Left ventricle myocardium inferior (tissue), 1 donor: ENCODE data around the gene CTXN1. TPM values are rescaled to one million over a fixed set of nuclear protein-coding genes. Genes with fewer than 3 reads are reported as not detected.

Experiments
- DNase-seq: peaks from one replicate; pipeline ENCODE4 v3.0.0-alpha.2; 2020
- H3K27ac ChIP-seq: fragments of 200-600 bp; replicated peaks from 2 replicates; pipeline ENCODE4 v1.8.0; 2021
- H3K27me3 ChIP-seq: fragments of 200-600 bp; 2 replicates; pipeline ENCODE4 v1.8.0; 2021; ENCODE audit warnings: low read depth
- H3K36me3 ChIP-seq: fragments of 200-600 bp; 2 replicates; pipeline ENCODE4 v1.8.0; 2021
- H3K4me1 ChIP-seq: fragments of 200-600 bp; 2 replicates; pipeline ENCODE4 v1.8.0; 2021
- H3K4me3 ChIP-seq: fragments of 200-600 bp; 2 replicates; pipeline ENCODE4 v1.8.0; 2021; ENCODE audit warnings: mild to moderate bottlenecking, moderate library complexity
- H3K9me3 ChIP-seq: fragments of 200-600 bp; replicated peaks from 2 replicates; pipeline ENCODE4 v1.8.0; 2021
- intact Hi-C: fragments of 100-400 bp; cut with micrococcal nuclease; formaldehyde crosslinking; loops from one replicate; pipeline ENCODE4 v1.11.0; 2022
- total RNA-seq: library from RNA; stranded (reverse); fragmentation: NEBNext Ultra II Directional; extraction: Animal tissue kit (Norgen Biotek cat#: 25700); gene quantifications from one replicate; pipeline ENCODE4 v1.2.1, GENCODE V29; 2021
- TF ChIP-seq, protein P1 (sequence below): fragments of 200-600 bp; IDR thresholded peaks from 2 replicates; pipeline ENCODE4 v1.8.0; 2021; ENCODE audit warnings: antibody characterized with exemption, mild to moderate bottlenecking, borderline replicate concordance
- donor health status: DM: no; HTN: yes; CAD: no; lungs with severe emphysema.

CTXN1 gene
- total RNA-seq, 1 donor from 2014 or later = 0.22 TPM

DNA sequence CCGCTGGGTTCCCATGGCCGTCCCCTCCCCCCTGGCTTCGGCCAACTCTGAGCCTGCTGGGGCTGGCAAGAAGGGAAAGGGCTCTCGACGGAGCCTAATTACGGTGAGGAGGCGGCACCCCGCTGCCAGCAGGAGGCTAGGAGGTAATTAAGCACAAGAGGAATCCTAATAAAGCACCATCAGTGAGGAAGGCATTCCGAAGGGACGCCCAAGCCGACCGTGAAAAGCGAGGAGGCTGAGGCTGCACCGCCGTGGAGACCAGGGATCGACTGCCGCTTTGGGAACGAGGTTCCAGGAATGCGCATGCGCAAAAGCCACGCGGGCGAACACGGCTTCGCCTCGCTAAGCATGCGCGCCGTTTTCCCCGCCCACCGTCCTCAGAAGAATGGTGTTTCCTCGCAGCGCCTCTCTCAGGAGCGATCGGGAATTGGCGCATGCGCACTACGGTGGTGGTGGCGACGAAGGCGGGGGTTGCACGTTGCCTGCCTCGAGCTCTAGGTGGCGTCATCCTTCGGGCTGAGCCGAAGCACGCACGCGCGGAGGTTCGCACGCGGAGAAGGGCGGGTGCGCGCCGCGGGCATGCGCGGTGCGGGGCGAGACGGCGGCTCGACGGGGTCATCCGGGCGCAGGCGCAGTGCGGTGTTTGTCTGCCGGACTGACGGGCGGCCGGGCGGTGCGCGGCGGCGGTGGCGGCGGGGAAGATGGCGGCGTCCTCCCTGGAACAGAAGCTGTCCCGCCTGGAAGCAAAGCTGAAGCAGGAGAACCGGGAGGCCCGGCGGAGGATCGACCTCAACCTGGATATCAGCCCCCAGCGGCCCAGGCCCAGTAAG is 22.5 kb downstream of the CTXN1 start, which contains the start of gene MAP2K7:
MAP2K7 (plus strand) TSS at position 634 of the 830 bp plus-strand sequence; CDS start at position 702, 68 bp downstream.
- intact Hi-C loops = no loop called here

DNA sequence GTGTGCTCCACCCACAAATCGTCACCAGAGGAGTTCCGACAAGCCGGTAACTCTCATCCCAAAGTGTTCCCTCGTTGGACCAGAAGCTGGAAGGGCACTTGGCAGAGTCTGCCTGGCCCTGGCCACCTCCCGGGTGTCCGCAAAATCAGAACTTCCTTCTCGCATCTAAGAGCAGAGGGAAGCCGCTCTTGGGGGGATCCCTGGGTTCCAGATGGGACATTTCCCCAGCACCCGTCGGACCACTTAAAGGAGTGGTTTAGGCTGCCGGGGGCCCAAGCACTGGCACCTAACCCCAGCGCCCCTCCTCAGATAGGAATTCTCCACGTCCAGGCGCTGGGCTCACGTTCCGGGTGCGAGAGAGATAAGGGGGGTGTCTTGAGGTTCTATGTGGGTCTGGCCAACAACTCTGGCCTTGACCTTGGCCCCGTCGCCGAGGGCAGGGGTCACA is 23.1 kb downstream of the CTXN1 start:
- TF ChIP-seq, protein P1, sequence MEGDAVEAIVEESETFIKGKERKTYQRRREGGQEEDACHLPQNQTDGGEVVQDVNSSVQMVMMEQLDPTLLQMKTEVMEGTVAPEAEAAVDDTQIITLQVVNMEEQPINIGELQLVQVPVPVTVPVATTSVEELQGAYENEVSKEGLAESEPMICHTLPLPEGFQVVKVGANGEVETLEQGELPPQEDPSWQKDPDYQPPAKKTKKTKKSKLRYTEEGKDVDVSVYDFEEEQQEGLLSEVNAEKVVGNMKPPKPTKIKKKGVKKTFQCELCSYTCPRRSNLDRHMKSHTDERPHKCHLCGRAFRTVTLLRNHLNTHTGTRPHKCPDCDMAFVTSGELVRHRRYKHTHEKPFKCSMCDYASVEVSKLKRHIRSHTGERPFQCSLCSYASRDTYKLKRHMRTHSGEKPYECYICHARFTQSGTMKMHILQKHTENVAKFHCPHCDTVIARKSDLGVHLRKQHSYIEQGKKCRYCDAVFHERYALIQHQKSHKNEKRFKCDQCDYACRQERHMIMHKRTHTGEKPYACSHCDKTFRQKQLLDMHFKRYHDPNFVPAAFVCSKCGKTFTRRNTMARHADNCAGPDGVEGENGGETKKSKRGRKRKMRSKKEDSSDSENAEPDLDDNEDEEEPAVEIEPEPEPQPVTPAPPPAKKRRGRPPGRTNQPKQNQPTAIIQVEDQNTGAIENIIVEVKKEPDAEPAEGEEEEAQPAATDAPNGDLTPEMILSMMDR = no peak
- Histone ChIP-seq H3K27me3 (no peaks in the 10 kb centered on the region), H3K27ac (peak overlapping the region; percentile 93), H3K4me1 (peaks cover 46% of the 10 kb centered on the region), H3K36me3 (peaks cover 17% of the 10 kb centered on the region), H3K9me3 (no peaks in the 10 kb centered on the region), H3K4me3 (peak overlapping the region; percentile 97)
- no peak for DNase-seq
- intact Hi-C loops = no loop called here

More for the DNA sequence above, 22.5 kb downstream of the CTXN1 start, which contains the start of gene MAP2K7:
- Histone ChIP-seq H3K27me3 (no peaks in the 10 kb centered on the region), H3K36me3 (peaks cover 17% of the 10 kb centered on the region), H3K4me1 (peaks cover 52% of the 10 kb centered on the region), H3K9me3 (no peaks in the 10 kb centered on the region), H3K4me3 (peak within 1 kb of the TSS; percentile 97), H3K27ac (peak within 1 kb of the TSS; percentile 93)
- DNase-seq = peak; percentile 100
- TF ChIP-seq, protein P1 = peak; percentile 58

DNA sequence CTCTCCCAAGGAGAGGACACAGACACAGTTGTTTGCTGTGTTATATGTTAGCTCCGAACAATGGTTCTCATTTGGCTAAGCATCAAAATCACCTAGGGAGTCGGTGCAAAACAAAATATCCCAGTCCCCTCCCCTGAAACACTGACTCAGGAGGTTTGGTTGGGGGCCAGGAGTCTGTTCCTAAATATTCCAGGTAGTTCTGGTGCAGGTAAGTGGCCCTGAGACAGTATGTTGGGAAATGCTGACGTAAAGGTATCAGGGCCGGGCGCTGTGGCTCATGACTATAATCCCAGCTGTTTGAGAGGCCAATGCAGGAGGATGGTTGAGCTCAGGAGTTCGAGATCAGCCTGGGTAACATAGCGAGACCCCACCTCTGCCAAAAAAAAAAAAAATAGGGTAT is 24.6 kb downstream of the CTXN1 start:
- H3K27me3 ChIP-seq = no peaks in the 10 kb centered on the region
- H3K36me3 ChIP-seq = peaks cover 7% of the 10 kb centered on the region
- DNase-seq = no peak
- no peaks in the 10 kb centered on the region for H3K9me3 ChIP-seq
- peaks cover 32% of the 10 kb centered on the region for H3K4me1 ChIP-seq
- H3K27ac ChIP-seq = no peak overlapping the region
- no peak overlapping the region for H3K4me3 ChIP-seq
- intact Hi-C loops = no loop called here
- TF ChIP-seq, protein P1 = no peak

DNA sequence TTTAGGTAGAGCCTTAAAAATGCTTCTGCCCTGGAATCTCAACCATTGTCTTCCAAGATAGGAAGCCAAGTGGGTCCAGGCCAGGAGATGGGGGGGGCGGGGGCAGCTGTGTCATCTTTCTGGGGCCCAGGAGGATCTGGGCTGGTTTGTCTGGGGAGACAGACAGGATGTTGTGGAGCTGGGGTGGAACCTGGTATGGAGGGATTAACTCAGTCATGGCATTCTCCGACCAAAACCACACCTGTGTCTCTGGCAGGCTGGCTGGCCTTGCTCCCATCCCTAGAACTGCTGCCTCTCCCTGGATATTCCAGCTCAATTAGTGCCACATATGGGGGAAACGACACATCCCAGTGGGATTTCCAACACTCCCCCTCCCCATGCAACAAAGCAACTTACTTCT is 25.0 kb downstream of the CTXN1 start:
- peaks cover 3% of the 10 kb centered on the region for H3K36me3 ChIP-seq
- DNase-seq = no peak
- H3K4me1 ChIP-seq = peaks cover 28% of the 10 kb centered on the region
- no peaks in the 10 kb centered on the region for H3K9me3 ChIP-seq
- TF ChIP-seq, protein P1 = no peak
- no peak overlapping the region for H3K27ac ChIP-seq
- no peaks in the 10 kb centered on the region for H3K27me3 ChIP-seq
- intact Hi-C loops = no loop called here
- H3K4me3 ChIP-seq = no peak overlapping the region

DNA sequence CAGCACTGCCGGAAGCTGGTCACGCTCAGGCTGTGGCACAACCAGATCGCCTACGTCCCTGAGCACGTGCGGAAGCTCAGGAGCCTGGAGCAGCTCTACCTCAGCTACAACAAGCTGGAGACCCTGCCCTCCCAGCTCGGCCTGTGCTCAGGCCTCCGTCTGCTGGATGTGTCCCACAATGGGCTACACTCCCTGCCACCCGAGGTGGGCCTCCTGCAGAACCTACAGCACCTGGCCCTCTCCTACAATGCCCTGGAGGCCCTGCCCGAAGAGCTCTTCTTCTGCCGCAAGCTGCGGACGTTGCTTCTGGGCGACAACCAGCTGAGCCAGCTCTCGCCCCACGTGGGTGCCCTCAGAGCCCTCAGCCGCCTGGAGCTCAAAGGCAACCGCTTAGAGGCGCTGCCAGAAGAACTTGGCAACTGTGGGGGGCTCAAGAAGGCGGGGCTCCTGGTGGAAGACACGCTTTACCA is 25.5 kb downstream of the CTXN1 start:
- peaks cover 2% of the 10 kb centered on the region for H3K27me3 ChIP-seq
- no peak for DNase-seq
- peaks cover 23% of the 10 kb centered on the region for H3K4me1 ChIP-seq
- TF ChIP-seq, protein P1 = no peak
- H3K36me3 ChIP-seq = no peaks in the 10 kb centered on the region
- intact Hi-C loops = no loop called here
- H3K4me3 ChIP-seq = no peak overlapping the region
- no peaks in the 10 kb centered on the region for H3K9me3 ChIP-seq
- H3K27ac ChIP-seq = no peak overlapping the region
